Fibroblast of skin of back (primary cell): ENCODE data around the gene PIP5K1B.
"Not testable (repeated sequence)": the region's sequence is repeated elsewhere in the genome, so short reads cannot be mapped to it uniquely, and the experiment has no call there.

Experiments
- DNase-seq: peaks from one replicate; pipeline ENCODE4 v3.0.0-alpha.2; 2013

Gene PIP5K1B

GRCh38 chr9:68964765-68965164 is 259.7 kb downstream of the PIP5K1B start:
- DNase-seq, result no peak

DNA sequence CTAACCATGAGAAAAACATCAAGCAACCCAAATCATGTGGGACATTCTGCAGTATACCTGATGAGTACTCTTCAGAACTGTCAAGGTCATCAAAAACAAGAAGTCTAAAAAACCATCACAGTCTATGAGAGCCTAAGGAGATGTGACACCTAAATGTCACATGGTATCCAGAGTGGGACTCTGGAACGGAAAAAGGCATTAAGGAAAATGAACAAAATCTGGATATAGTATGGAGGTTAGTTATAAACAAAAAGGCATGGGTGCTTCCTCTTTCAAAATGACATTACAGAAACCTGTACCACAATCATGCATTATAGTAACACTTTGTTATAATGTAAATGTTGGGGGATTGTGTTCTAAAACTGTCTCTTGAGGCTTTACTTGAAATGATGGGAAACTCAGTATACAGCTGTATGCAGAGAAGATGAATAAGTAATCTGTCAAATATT is 261.5 kb downstream of the PIP5K1B start:
- no peak for DNase-seq

DNA sequence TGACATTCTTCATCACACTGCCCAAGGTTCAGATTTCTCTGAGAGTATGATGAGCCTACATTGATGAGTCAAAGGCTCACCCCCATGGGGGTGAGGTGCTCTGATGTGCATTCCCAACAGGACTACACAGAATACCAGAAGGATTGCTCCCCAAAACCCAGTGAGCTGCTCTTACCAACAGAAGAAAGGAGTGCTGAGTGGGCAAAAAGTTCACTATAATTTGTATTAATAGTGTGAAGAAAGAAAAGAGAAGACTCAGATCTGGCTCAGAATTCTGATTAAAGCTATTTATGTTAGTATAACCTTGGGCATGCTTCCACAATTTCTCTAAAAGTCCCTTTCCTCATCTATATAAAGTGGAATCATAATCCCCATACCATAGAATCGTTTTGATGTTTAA is 262.8 kb downstream of the PIP5K1B start:
- no peak for DNase-seq

DNA sequence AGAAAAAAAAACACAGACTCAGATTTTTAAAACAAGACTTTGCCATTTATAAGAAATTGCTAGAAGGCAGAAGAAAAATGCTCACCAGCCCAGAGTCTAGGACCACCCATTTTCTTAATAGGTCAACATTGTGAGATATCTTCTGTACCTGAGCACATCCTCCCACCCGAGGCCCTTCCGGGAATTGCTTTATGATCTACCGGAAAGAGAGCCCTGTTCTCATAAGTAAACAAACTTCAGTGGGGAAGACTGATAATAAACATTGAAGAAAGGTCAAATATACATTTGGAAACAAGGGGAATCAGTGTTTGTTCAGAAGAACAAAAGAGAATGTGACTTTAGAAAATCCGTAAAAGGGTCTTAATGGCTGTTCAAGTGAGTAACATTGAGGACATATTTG is 264.5 kb downstream of the PIP5K1B start:
- DNase-seq, result no peak

- no peak for DNase-seq
These were observed 265.1 kb downstream of the PIP5K1B start for GRCh38 chr9:68970151-68970550.

GRCh38 chr9:68973619-68974018 is 268.6 kb downstream of the PIP5K1B start:
- DNase-seq, result no peak

DNA sequence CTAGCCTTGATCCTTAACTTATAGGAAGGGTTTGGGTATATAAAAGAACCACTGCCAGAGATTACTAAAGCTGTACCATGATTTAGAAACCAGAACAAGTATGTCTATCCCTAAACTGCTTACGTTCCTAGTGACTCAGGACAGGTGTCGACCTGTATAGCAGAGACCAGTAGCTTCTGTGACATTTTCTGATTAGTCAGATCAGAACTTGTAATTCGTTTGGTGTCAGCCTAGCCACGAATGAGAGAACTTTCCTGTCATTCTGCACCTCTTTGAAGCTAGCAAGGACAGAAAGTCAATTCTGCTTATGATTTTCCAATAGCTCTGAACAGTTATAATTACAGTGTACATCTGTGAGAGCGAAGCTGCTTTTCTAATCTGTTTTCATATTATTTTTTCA is 269.4 kb downstream of the PIP5K1B start:
- no peak for DNase-seq

DNA sequence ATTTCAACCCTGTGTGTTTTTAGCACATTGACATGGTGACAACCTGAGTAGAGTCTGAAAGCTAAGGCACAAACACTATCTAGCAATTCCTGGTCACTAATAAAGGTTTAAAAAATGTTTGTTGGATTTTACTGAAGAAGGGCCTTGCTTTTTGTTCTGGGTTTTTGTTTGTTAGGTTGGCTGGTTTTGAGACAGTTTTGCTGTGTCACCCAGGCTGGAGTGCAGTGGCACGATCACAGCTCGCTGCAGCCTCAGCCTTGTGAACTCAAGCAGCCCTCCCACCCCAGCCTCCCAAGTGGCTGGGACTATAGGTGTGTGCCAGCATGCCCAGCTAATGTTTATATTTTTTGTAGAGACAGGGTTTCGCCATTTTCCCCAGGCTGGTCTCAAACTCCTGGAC is 269.9 kb downstream of the PIP5K1B start:
- DNase-seq, result no peak

GRCh38 chr9:68975365-68976043 is 270.5 kb downstream of the PIP5K1B start:
- no peak for DNase-seq

GRCh38 chr9:68978066-68978465 is 273.0 kb downstream of the PIP5K1B start:
- DNase-seq, result no peak

GRCh38 chr9:68978501-68978900 is 273.5 kb downstream of the PIP5K1B start:
- DNase-seq, result no peak

DNA sequence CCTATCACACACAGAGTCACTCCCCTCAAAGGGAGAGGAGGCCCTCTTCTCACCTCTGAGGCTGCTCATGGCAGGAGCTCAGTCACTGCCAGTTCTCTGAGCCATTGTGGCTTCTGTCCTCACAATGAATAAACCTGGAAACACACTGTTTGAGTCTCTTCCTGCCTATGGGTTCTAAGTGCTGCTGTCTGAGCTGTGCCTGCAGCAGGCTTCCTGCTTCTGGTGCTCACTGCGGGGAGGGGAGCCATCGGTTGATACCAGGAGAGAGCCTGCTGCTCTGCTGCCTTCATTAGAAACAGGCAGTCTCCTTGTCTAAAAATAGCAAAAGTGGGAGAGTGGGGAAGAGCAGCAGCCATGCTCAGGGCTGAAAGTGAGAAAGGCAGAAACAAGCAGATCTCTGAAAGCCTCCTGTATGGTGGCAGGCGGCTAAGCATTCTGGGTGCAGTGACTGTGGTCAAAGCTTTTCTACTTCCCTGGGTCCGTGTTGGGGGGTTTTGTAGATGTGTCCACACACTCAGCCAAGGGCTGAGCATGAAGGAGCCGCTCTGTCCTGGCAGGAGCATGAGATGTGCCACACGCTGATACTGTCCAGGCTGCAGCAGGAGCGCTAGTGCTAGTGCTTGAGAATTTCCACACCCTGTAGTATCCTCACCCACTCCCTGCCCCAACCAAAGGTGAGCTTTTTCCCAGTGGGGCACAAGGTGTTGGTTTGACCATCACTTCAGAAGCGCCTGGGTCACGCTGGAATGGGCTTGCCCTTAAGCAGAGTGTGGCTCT is 274.7 kb downstream of the PIP5K1B start:
- no peak for DNase-seq

DNA sequence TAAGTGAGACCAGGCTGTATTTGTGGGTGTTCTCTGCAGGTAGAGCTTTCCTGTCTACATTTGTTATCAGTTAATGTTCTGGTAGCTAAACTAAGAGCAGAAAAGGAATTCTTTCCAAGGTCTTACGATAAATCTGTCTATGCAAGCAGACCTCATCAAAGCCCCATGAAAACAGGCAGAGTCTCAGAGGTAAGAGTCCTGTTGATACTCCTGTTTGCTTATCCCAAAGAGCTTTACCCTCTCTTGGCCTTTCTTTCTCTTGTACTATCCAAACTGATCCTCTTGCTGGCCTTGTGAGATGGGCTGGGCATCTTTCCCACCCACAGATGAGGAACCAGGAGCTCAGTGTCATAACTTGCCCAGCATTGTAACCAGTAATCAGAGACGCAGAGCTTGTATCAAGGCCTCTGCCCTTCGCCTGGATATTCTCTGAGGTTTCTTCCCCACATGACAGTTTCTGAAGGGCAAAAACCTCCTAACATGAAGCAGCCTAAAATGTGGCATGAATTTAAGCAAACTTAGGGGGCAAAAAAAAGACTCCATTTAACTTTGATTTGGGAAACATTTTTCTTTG is 275.4 kb downstream of the PIP5K1B start:
- no peak for DNase-seq

- DNase-seq, result no peak
These were observed 276.7 kb downstream of the PIP5K1B start for GRCh38 chr9:68981789-68982188.

DNA sequence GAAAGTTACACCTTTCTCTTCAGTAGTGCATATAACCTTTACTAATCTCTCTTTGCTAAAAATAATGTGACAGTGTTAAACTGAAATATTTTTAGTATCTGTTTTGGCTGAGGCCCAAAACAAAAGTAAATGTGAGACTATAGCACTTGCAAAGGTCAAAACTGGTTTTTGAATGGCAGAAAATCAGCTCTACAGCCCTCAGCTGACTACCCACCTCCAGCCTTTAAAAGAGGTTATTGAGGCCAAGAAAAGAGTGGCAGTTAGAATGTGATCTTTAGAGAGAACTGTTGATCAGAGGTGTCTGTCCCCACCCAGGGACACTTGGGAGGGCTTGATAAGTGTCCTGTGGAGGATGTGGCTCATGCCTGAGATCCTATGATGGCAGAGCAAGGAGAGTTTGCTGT is 278.0 kb downstream of the PIP5K1B start:
- no peak for DNase-seq

GRCh38 chr9:68983522-68984424 is 278.7 kb downstream of the PIP5K1B start:
- no peak for DNase-seq

DNA sequence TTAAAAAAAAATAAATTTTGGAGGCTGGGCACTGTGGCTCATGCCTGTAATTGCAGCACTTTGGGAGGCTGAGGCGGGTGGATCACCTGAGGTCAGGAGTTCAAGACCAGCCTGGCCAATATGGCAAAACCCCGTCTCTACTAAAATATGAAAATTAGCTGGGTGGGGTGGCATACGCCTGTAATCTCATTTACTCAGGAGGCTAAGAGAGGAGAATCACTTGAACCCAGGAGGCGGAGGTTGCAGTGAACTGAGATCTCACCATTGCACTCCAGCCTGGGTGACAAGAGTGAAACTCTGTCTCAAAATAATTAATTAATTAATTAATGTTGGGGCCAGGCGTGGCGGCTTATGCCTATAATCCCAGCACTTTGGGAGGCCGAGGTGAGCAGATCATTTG is 281.9 kb downstream of the PIP5K1B start:
- DNase-seq, result not testable (repeated sequence)

GRCh38 chr9:68991457-68991856 is 286.4 kb downstream of the PIP5K1B start:
- no peak for DNase-seq

DNA sequence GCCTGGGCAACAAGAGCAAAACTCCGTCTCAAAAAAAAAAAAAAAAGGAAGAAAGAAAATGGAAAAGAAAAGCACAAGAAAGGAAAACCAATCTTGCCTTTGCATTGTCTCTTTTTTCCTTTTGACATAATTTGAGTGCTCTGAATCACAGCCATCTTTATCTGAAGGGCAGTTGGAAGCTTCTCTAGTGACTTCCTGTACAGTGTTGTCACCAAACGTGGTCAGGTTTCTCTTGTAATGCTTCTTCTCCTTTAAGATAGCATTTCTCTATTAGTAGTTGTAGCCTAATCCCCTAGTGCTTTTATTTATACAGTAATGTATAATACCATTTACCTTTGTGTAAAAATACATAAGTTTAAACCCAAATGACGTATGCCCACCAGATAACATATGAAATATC is 290.7 kb downstream of the PIP5K1B start:
- no peak for DNase-seq

DNA sequence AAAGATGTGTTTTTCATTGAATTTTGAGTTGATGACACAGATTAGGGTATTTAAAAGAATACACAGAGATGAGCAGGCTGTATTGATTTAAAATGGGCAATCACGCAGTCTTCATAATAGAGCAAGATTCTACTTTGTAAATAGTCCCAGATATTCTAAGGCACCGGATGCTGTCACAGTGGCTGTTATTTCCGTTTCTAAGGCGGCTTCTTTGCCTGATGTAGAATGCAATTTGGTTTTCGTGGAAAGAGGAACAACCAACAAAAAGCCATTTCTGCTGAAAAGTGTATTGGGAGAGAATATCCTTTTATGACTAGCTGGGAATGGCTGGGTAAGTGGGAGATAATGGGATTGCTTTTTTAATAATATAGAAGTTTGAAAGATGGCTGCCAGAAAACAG is 291.4 kb downstream of the PIP5K1B start:
- no peak for DNase-seq

DNA sequence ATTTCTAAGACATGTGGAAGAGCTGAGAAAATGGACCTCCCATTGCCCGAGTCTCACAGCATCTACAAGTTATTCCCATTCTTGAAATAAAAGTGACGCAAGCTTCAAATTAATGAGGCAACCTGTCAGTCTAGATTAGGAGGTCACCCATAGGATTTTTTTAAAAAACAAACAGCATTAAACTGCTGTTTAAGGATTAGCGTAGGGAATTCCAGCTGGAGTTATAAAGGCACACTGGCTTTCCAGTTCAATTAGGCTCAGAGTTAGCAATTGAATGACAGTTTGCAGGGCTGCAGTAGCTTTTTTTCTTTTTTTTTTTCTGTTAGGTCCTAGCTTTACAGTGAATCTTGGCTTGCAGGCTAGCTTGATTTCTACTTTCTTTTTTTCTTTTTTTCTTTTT is 292.6 kb downstream of the PIP5K1B start:
- no peak for DNase-seq

DNA sequence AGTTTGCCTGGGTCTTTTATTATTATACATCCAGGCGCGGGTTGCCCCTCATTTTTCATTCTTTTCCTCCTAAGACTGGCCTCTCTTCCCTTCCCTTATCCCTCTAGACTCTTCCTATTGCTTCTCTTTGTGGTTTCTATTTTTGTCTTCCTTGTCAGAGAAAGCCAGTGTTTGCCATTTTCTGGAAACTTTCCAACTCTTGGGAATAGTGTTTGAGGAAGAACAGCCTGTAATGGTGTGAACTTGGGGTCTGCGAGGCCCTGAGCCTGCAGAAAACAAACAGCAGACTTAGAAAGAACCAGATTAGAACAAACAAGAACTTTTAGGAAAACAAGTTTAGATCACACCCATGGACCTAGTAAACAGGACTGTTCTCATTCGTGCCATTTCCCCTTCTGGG is 293.3 kb downstream of the PIP5K1B start:
- no peak for DNase-seq

GRCh38 chr9:68998812-68999211 is 293.8 kb downstream of the PIP5K1B start:
- no peak for DNase-seq
